GM18499 (cell line): ENCODE results near the gene RNF145.

Experiments
- ATAC-seq: cut with Tn5 transposase; IDR thresholded peaks from one replicate; pipeline ENCODE4 v1.9.1; 2021; ENCODE audit warnings: moderate number of reproducible peaks; ENCODE audit not compliant: insufficient read depth, unreplicated experiment

The RNF145 gene

DNA sequence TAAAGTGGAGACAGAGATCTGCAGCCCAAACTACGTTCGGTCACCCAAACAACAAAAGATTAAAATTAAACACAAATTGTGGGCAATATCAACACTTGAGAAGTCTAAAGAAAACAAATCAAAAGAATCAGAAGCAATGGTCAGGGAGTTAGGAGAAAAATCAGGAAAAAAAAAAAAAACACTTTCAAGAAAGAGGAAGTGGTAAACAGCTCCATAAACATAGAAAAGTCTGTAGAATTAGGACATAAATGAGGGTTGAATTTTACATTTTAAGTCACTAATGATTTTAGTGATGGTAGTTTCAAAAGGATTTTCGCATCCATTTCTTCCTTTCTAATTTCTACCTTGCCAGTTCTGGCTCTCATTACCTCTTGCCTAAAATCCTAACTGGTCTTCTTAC is 10.1 kb downstream of the RNF145 start:
- ATAC-seq: no peak

- peak; percentile 88 for ATAC-seq
These were observed 11.0 kb downstream of the RNF145 start for GRCh38 chr5:159198063-159199036.

DNA sequence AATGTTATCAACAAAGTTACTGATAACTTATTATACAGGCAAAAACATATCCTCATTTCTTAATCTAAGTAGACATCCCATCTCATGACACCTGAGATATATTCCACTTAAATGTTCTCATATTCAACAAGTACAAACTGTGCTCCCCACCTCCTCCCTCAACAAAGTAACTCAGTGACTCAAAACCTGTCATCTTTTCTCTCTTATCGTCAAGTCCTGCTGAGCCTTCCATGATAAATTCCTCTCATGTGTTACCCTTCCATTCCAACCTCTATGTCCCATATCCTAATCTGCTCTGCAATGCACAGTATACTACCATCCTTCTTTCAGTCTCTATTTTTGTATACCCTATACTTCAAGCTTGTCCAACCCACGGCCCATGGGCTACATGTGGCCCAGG is 13.6 kb downstream of the RNF145 start:
- ATAC-seq: no peak

GRCh38 chr5:159190170-159190569 is 19.2 kb downstream of the RNF145 start:
- no peak for ATAC-seq

DNA sequence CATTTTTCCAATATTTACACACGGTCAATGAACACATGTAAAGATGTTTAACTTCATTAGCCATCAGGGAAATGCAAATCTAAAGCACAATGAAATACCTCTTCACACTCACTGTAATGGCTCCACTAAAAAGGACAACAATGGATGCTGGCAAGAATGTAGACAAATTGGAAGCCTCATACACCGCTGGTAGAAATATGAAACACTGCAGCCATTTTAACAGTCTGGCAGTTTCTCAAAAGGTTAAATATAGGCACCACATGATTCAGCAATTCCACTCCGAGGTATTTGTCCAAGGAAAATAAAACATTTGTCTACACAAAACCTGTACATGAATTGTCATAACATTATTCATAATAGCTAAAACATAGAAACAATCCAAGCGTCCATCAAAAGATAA is 20.0 kb downstream of the RNF145 start:
- no peak for ATAC-seq

- no peak for ATAC-seq
These were observed 21.6 kb downstream of the RNF145 start for GRCh38 chr5:159187719-159188118.

GRCh38 chr5:159186319-159186718 is 23.0 kb downstream of the RNF145 start:
- ATAC-seq: no peak

GRCh38 chr5:159185773-159186172 is 23.6 kb downstream of the RNF145 start:
- no peak for ATAC-seq

DNA sequence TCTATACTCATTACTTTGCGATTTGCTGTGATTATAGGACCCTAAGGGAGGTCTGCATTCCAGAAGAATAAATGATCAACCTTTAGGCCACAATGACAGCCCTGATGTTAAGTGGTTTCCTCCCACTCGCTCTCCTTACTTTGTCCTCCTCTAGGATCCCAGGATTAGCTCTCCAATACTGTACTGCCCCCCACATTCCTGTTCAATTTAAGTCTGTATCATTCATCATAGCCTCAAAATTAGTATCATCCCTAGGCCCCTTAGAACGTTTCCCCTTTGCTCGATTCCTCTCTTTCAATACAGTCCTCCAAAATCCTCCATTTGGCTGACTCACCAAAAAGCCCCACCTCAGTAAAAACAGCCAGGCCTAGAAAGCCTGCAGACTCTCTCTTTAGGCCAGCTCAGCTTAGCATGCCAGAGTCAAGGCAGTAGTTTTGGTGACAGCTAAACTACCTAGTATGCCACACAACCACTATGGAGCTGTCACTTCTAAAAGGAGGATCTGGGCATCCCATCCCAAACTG is 24.4 kb downstream of the RNF145 start:
- no peak for ATAC-seq

DNA sequence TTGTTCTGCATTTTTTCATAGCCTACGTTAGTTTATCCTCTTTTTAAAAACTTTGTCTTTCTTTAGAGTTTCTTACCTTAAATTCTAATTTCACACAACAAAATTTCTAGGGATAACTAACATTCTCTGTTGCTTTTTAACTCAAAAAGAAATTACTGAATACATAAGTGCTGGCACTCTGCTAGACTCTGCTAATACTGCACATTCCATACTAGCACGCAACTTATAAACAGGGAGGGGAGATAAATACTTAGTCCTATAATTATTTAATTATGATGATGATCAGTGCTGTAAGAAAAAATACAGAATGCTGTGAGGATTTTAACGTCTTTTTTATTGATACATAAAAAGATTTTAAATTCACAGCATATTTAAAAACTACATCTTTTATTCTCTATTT is 25.1 kb downstream of the RNF145 start:
- ATAC-seq: no peak

- no peak for ATAC-seq
These were observed 26.1 kb downstream of the RNF145 start for GRCh38 chr5:159183247-159183646.

- no peak for ATAC-seq
These were observed 26.7 kb downstream of the RNF145 start for GRCh38 chr5:159182691-159183090.

GRCh38 chr5:159181651-159182050 is 27.7 kb downstream of the RNF145 start:
- ATAC-seq: no peak

- no peak for ATAC-seq
These were observed 28.2 kb downstream of the RNF145 start for GRCh38 chr5:159181152-159181551.

DNA sequence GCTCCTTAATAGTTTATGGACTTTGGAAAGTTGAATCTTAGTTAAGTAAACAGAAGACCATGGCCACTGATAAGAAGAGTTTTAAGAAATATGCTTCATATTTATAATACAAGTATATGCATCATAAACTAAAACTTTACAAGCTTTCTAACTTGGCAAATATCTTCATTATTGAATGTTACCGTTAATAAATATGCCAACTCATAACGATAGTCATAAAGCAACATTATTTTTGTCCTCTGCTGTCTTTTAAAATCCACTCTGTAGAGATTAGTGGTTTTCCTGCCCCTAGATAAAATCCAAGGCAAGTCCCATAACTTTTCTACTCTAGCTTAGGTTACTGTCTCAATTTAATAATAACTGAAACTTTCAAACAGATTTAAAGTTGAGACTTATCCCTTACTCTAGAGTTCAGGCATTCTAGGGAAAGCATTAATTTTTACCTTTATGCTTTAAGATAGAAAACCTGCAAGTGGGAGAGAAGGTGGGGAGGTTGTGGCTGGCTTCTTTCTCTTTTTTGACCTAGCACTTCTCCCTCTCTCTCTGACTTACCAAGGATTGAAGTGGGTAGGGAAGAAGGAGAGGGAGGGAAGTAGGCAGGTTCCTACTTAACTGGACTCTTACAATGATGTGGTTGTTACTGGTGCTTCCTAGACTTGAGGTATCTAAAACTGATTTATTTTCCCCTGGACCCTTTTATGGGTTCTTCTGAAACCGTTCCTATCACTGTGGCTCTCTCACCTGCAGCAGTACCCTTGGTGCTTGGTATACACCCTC is 29.6 kb downstream of the RNF145 start:
- no peak for ATAC-seq

- ATAC-seq: peak; percentile 56
These were observed 30.4 kb downstream of the RNF145 start for GRCh38 chr5:159178978-159179377.

DNA sequence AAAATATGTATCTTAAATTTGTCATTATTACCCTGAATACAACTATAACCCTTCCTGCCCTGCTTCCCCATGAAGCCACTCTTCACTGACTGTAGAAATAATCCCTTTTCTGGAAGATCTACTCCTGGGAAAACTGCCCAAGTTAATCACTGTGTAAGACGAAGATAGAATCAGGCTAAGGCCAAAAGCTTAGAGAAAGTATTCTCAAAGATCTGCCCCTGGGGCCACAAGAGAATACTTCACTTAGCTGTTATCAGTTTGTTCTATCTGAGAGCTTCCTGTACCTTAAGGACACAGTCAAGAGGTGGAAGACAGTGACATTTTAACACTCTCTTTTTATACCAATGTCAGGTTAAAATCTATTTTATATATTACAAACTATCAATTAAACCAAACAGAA is 33.8 kb downstream of the RNF145 start:
- no peak for ATAC-seq

DNA sequence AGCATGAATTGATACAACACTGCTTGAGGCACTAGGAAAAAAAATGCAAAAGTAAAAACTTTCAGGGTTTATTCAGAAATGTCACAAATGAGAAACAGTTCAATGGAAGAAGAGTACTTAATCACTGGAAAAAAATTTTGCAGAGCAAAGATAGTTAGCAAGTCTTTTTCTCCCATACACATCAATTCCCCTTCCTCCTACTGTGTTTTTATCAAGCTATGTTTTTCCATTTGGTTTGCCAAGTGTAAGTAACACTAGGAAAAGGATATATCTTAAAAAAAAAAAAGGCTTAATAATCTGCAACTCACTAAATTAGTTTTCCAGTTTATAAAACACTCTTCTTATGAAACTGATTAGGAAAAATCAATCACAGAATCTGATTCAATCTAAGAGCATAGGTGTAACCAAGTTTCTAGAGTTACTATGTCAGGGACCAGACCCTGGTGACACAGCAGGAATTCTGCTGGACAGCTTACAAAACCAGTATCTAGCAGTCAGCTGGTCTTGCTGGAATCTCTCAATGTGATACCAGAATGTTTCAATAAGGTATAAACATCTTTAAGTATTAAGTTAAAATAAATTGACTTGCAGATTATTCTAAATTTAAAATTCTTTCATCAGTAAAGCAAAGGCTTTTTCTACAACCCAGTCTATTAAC is 34.7 kb downstream of the RNF145 start:
- ATAC-seq: no peak

- ATAC-seq: no peak
These were observed 38.1 kb downstream of the RNF145 start for GRCh38 chr5:159171274-159171673.

- ATAC-seq: no peak
These were observed 39.3 kb downstream of the RNF145 start for GRCh38 chr5:159170021-159170420.

DNA sequence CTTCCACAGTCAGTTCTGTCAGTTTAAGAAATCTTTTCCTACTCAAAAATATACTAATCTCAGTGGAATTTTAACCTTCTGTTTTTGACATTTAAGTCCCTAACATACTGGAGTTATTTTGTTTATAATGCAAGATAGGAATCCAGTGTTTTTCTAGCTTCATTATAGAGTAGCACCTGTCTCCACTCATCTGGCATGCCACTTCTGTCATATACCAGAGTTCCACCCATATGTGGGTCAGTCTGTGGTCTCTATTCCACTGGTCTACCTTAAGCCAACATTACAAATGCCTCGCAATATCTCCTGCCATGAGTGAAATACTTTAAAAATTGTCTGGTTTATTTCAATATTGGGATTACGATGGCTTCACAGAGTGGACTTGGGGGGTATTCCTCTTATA is 42.9 kb downstream of the RNF145 start:
- no peak for ATAC-seq
